Loucy (cell line): ENCODE data around the gene LHFPL6.

ENCODE experiments used
- EZH2phosphoT487 ChIP-seq: fragments of 200-600 bp; IDR thresholded peaks from 2 replicates; pipeline ENCODE4 v1.6.1; 2018; ENCODE audit warnings: antibody characterized with exemption, mild to moderate bottlenecking, moderate library complexity, borderline replicate concordance
- TF ChIP-seq, protein P1 (sequence below): fragments of 200-600 bp; sonication (generic); conservative IDR thresholded peaks from 2 replicates; pipeline ENCODE4 v1.5.1; 2014; ENCODE audit warnings: mild to moderate bottlenecking, antibody characterized with exemption, low read length

GRCh38 chr13:39401756-39402155 is 201.2 kb downstream of the LHFPL6 start:
- TF ChIP-seq, protein P1, sequence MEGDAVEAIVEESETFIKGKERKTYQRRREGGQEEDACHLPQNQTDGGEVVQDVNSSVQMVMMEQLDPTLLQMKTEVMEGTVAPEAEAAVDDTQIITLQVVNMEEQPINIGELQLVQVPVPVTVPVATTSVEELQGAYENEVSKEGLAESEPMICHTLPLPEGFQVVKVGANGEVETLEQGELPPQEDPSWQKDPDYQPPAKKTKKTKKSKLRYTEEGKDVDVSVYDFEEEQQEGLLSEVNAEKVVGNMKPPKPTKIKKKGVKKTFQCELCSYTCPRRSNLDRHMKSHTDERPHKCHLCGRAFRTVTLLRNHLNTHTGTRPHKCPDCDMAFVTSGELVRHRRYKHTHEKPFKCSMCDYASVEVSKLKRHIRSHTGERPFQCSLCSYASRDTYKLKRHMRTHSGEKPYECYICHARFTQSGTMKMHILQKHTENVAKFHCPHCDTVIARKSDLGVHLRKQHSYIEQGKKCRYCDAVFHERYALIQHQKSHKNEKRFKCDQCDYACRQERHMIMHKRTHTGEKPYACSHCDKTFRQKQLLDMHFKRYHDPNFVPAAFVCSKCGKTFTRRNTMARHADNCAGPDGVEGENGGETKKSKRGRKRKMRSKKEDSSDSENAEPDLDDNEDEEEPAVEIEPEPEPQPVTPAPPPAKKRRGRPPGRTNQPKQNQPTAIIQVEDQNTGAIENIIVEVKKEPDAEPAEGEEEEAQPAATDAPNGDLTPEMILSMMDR = no peak
- no peak for TF ChIP-seq EZH2phosphoT487
